HEK293T (cell line): Measurements from ENCODE around the gene MRPL45.

ENCODE experiments used
- ARNT ChIP-seq: fragments of 450-650 bp; IDR thresholded peaks from 2 replicates; pipeline ENCODE4 v1.6.1; 2017; ENCODE audit warnings: mild to moderate bottlenecking
- BHLHE40 ChIP-seq: fragments of 450-650 bp; IDR thresholded peaks from 2 replicates; pipeline ENCODE4 v1.6.1; 2016; ENCODE audit warnings: mild to moderate bottlenecking, moderate library complexity, borderline replicate concordance
- FOXA1 ChIP-seq: fragments of 450-650 bp; IDR thresholded peaks from 2 replicates; pipeline ENCODE4 v1.6.1; 2016; ENCODE audit warnings: mild to moderate bottlenecking
- FOXK2 ChIP-seq: fragments of 450-650 bp; IDR thresholded peaks from 2 replicates; pipeline ENCODE4 v1.6.1; 2016; ENCODE audit warnings: mild to moderate bottlenecking
- FOXM1 ChIP-seq: fragments of 450-650 bp; IDR thresholded peaks from 2 replicates; pipeline ENCODE4 v1.6.1; 2017; ENCODE audit warnings: mild to moderate bottlenecking, borderline replicate concordance
- L3MBTL2 ChIP-seq: fragments of 450-650 bp; conservative IDR thresholded peaks from 2 replicates; pipeline ENCODE4 v1.6.1; 2016; ENCODE audit warnings: mild to moderate bottlenecking
- PKNOX1 ChIP-seq: fragments of 450-650 bp; IDR thresholded peaks from 2 replicates; pipeline ENCODE4 v1.6.1; 2016
- SP1 ChIP-seq: fragments of 450-650 bp; IDR thresholded peaks from 2 replicates; pipeline ENCODE4 v1.6.1; 2017
- SUZ12 ChIP-seq: fragments of 450-650 bp; IDR thresholded peaks from 2 replicates; pipeline ENCODE4 v1.6.1; 2016; ENCODE audit warnings: mild to moderate bottlenecking
- TARDBP ChIP-seq: fragments of 450-650 bp; IDR thresholded peaks from 2 replicates; pipeline ENCODE4 v1.6.1; 2016

- TF ChIP-seq FOXM1, result no peak
- TF ChIP-seq SUZ12, result no peak
- TF ChIP-seq ARNT, result no peak
- TF ChIP-seq PKNOX1, result no peak
- TF ChIP-seq FOXK2, result no peak
- TF ChIP-seq BHLHE40, result no peak
- TF ChIP-seq FOXA1, result no peak
- TF ChIP-seq SP1, result no peak
- TF ChIP-seq L3MBTL2, result no peak
- no peak for TF ChIP-seq TARDBP
Measured at GRCh38 chr17:38339891-38340290, 42.9 kb downstream of the MRPL45 start.
